Duodenal mucosa (tissue), 2 donors: ENCODE data around the gene ARHGAP9.
A peak's percentile ranks its signal among the peaks of the same experiment; 100 is the strongest.

Source experiments
- H3K27ac ChIP-seq: one replicate; pipeline ENCODE4 v1.7.0; 2013; ENCODE audit warnings: low read depth, low read length
- H3K27me3 ChIP-seq, 2 donors: one replicate each; pipeline ENCODE4 v1.7.0; 2013; ENCODE audit warnings: low read length in 2 of 2, control low read depth in 1 of 2; ENCODE audit not compliant: insufficient read depth in 2 of 2, control insufficient read depth in 1 of 2
- H3K36me3 ChIP-seq, 2 donors: one replicate each; pipeline ENCODE4 v1.7.0; 2013; ENCODE audit warnings: low read length in 2 of 2, control low read depth in 1 of 2; ENCODE audit not compliant: insufficient read depth in 2 of 2, control insufficient read depth in 1 of 2
- H3K4me1 ChIP-seq, 2 donors: one replicate each; pipeline ENCODE4 v1.7.0; 2013; ENCODE audit warnings: low read length in 2 of 2, control low read depth in 1 of 2; ENCODE audit not compliant: insufficient read depth in 2 of 2, control insufficient read depth in 1 of 2
- H3K4me3 ChIP-seq, 2 donors: one replicate each; pipeline ENCODE4 v1.7.0; 2013; ENCODE audit warnings: low read length in 2 of 2, low read depth in 1 of 2
- H3K9ac ChIP-seq, 2 donors: one replicate each; pipeline ENCODE4 v1.7.0; 2013; ENCODE audit warnings: low read length in 2 of 2, low read depth in 1 of 2
- H3K9me3 ChIP-seq, 2 donors: one replicate each; pipeline ENCODE4 v1.7.0; 2013; ENCODE audit warnings: low read length in 2 of 2, control low read depth in 1 of 2; ENCODE audit not compliant: control insufficient read depth in 1 of 2

ARHGAP9 gene

GRCh38 chr12:57481671-57482070 is 2.0 kb upstream of the ARHGAP9 start:
- no peak overlapping the region for H3K27ac ChIP-seq
- H3K27me3 ChIP-seq = peaks cover 7 to 10% of the 10 kb centered on the region in 2 donors
- no peaks in the 10 kb centered on the region for H3K36me3 ChIP-seq
- H3K9me3 ChIP-seq = no peaks in the 10 kb centered on the region
- no peak overlapping the region for H3K4me3 ChIP-seq
- H3K4me1 ChIP-seq = peaks cover 0 to 12% of the 10 kb centered on the region in 2 donors
- H3K9ac ChIP-seq = no peak overlapping the region

- H3K27me3 ChIP-seq = peaks cover 10 to 34% of the 10 kb centered on the region in 2 donors
- peak overlapping the region; percentile 45 to 48 for H3K9ac ChIP-seq
- peak overlapping the region; percentile 60 for H3K27ac ChIP-seq
- peaks cover 25 to 36% of the 10 kb centered on the region in 2 donors for H3K4me1 ChIP-seq
- H3K36me3 ChIP-seq = peaks cover 0 to 8% of the 10 kb centered on the region in 2 donors
- no peaks in the 10 kb centered on the region for H3K9me3 ChIP-seq
- H3K4me3 ChIP-seq = peak overlapping the region; percentile 41 to 54
Observed at GRCh38 chr12:57479043-57479375, 657 bp downstream of the ARHGAP9 start.

- Histone ChIP-seq H3K27ac (peak overlapping the region; percentile 60), H3K4me1 (peaks cover 25 to 39% of the 10 kb centered on the region in 2 donors), H3K9me3 (no peaks in the 10 kb centered on the region), H3K36me3 (peaks cover 0 to 8% of the 10 kb centered on the region in 2 donors), H3K9ac (peak overlapping the region; percentile 45 to 48), H3K27me3 (peaks cover 10 to 35% of the 10 kb centered on the region in 2 donors), H3K4me3 (peak overlapping the region; percentile 66 to 72)
Observed at GRCh38 chr12:57477710-57478681, 1.7 kb downstream of the ARHGAP9 start.

GRCh38 chr12:57476993-57477709 is 2.5 kb downstream of the ARHGAP9 start:
- H3K9me3 ChIP-seq = no peaks in the 10 kb centered on the region
- H3K27me3 ChIP-seq = peaks cover 10 to 35% of the 10 kb centered on the region in 2 donors
- H3K9ac ChIP-seq = peak overlapping the region; percentile 43 to 45
- peaks cover 26 to 43% of the 10 kb centered on the region in 2 donors for H3K4me1 ChIP-seq
- H3K27ac ChIP-seq = peak overlapping the region; percentile 26
- peaks cover 0 to 8% of the 10 kb centered on the region in 2 donors for H3K36me3 ChIP-seq
- H3K4me3 ChIP-seq = peak overlapping the region; percentile 66 to 72

GRCh38 chr12:57476162-57476992 is 3.3 kb downstream of the ARHGAP9 start:
- peak overlapping the region; percentile 43 to 45 for H3K9ac ChIP-seq
- peaks cover 0 to 12% of the 10 kb centered on the region in 2 donors for H3K36me3 ChIP-seq
- peaks cover 34 to 49% of the 10 kb centered on the region in 2 donors for H3K4me1 ChIP-seq
- H3K9me3 ChIP-seq = no peaks in the 10 kb centered on the region
- H3K27me3 ChIP-seq = peaks cover 10 to 35% of the 10 kb centered on the region in 2 donors
- H3K4me3 ChIP-seq = peak overlapping the region; percentile 66 to 72
- H3K27ac ChIP-seq = no peak overlapping the region

GRCh38 chr12:57475271-57476161 is 4.2 kb downstream of the ARHGAP9 start:
- peaks cover 7 to 35% of the 10 kb centered on the region in 2 donors for H3K27me3 ChIP-seq
- H3K9ac ChIP-seq = peak overlapping the region; percentile 43 to 45
- peak overlapping the region; percentile 66 to 72 for H3K4me3 ChIP-seq
- peaks cover 2 to 18% of the 10 kb centered on the region in 2 donors for H3K36me3 ChIP-seq
- H3K9me3 ChIP-seq = no peaks in the 10 kb centered on the region
- H3K4me1 ChIP-seq = peaks cover 43 to 56% of the 10 kb centered on the region in 2 donors
- H3K27ac ChIP-seq = no peak overlapping the region

GRCh38 chr12:57474862-57475261 is 4.8 kb downstream of the ARHGAP9 start:
- Histone ChIP-seq H3K27me3 (peaks cover 7 to 35% of the 10 kb centered on the region in 2 donors), H3K4me3 (peak overlapping the region in 1 of 2 donors; percentile 66), H3K9me3 (no peaks in the 10 kb centered on the region), H3K36me3 (peaks cover 2 to 23% of the 10 kb centered on the region in 2 donors), H3K27ac (no peak overlapping the region), H3K9ac (no peak overlapping the region), H3K4me1 (peaks cover 49 to 62% of the 10 kb centered on the region in 2 donors)

- no peak overlapping the region for H3K27ac ChIP-seq
- H3K27me3 ChIP-seq = peaks cover 4 to 35% of the 10 kb centered on the region in 2 donors
- H3K9ac ChIP-seq = no peak overlapping the region
- peaks cover 2 to 24% of the 10 kb centered on the region in 2 donors for H3K36me3 ChIP-seq
- H3K9me3 ChIP-seq = no peaks in the 10 kb centered on the region
- H3K4me1 ChIP-seq = peaks cover 54 to 63% of the 10 kb centered on the region in 2 donors
- no peak overlapping the region for H3K4me3 ChIP-seq
Observed at GRCh38 chr12:57474430-57474829, 5.2 kb downstream of the ARHGAP9 start.

- H3K4me3 ChIP-seq = no peak overlapping the region
- no peak overlapping the region for H3K9ac ChIP-seq
- peaks cover 55 to 58% of the 10 kb centered on the region in 2 donors for H3K4me1 ChIP-seq
- no peak overlapping the region for H3K27ac ChIP-seq
- peaks cover 4 to 32% of the 10 kb centered on the region in 2 donors for H3K27me3 ChIP-seq
- peaks cover 2 to 29% of the 10 kb centered on the region in 2 donors for H3K36me3 ChIP-seq
- no peaks in the 10 kb centered on the region for H3K9me3 ChIP-seq
Observed at GRCh38 chr12:57473886-57474285, 5.8 kb downstream of the ARHGAP9 start.
